ENCODE measurements around the gene CASZ1. TPM values are rescaled to one million over a fixed set of nuclear protein-coding genes. Genes with fewer than 3 reads are reported as not detected.

Gene CASZ1
- total RNA-seq, 1 experiment from 2014 or later: 3.9 TPM

- Histone ChIP-seq H2BK20ac (ENCODE audit: low read depth, low read length, poor library complexity, severe bottlenecking) (no peak overlapping the region), H3K79me1 (ENCODE audit: insufficient read depth, low read depth, low read length, poor library complexity, severe bottlenecking) (no peaks in the 10 kb centered on the region), H3K23ac (ENCODE audit: insufficient read length, low read depth, low read length) (no peak overlapping the region), H3K9ac (ENCODE audit: extremely low read depth, insufficient read length, low read length) (no peak overlapping the region), H3K4me1 (ENCODE audit: insufficient read depth, low read length) (no peaks in the 10 kb centered on the region), H3K18ac (ENCODE audit: insufficient read length, low read depth, low read length) (peak overlapping the region; percentile 73), H3K9me3 (ENCODE audit: control insufficient read depth, low read depth, low read length) (no peaks in the 10 kb centered on the region), H3K4me2 (ENCODE audit: insufficient read depth, insufficient read length, low read length) (peak overlapping the region; percentile 35), H2BK5ac (ENCODE audit: insufficient read length, low read length) (no peak overlapping the region), H2BK15ac (ENCODE audit: low read depth, low read length) (no peak overlapping the region), H3K14ac (ENCODE audit: insufficient read depth, low read length) (peak overlapping the region; percentile 74), H3K23me2 (ENCODE audit: insufficient read length, low read depth, low read length, poor library complexity, severe bottlenecking) (no peaks in the 10 kb centered on the region), H2AK5ac (ENCODE audit: insufficient read length, low read length) (no peak overlapping the region), H4K5ac (ENCODE audit: insufficient read length, low read depth, low read length) (no peak overlapping the region), H2BK12ac (ENCODE audit: insufficient read length, low read depth, low read length) (no peak overlapping the region), H3K4ac (ENCODE audit: low read depth, low read length) (peak overlapping the region; percentile 31; the same call in 1 of the 2 replicates), H3K27ac (ENCODE audit: insufficient read length, low read depth, low read length) (no peak overlapping the region), H4K20me1 (ENCODE audit: control insufficient read depth, insufficient read depth, insufficient read length) (no peaks in the 10 kb centered on the region), H3K27me3 (ENCODE audit: insufficient read depth, low read length) (no peaks in the 10 kb centered on the region; the same call in 1 of the 2 replicates), H4K8ac (replicated peaks; ENCODE audit: insufficient read length, low read depth, low read length) (no peak overlapping the region), H2AFZ (ENCODE audit: low read length) (no peak overlapping the region), H2BK120ac (ENCODE audit: low read depth, low read length, poor library complexity, severe bottlenecking) (no peak overlapping the region), H3T11ph (ENCODE audit: low read length) (no peak overlapping the region), H3K79me2 (ENCODE audit: insufficient read depth, low read length) (no peaks in the 10 kb centered on the region), H3K56ac (ENCODE audit: insufficient read length, low read depth, low read length) (no peak overlapping the region), H4K91ac (ENCODE audit: insufficient read length, low read depth, low read length) (no peak overlapping the region)
- DNase-seq: peak; percentile 86
- no CpG with 5 or more reads among the region's 44 CpGs for whole genome bisulfite sequencing (ENCODE audit: extremely low coverage, insufficient read length, low lambda C conversion rate)
- TF ChIP-seq CTCF (conservative IDR thresholded peaks at IDR 0.05): no peak
- H3K4me1 Mint-ChIP-seq: peaks cover 20 to 52% of the 10 kb centered on the region in 2 experiments
- H3K4me3 Mint-ChIP-seq: peak overlapping the region; percentile 43 to 75
- peaks cover 0 to 2% (median 0%) of the 10 kb centered on the region in 3 experiments; a peak in 3 of 7 replicates for H3K36me3 Mint-ChIP-seq (ENCODE audit: insufficient read depth in 1 of 3, low read depth in 3 of 3)
- peak overlapping the region; percentile 25 to 89 (median 62); a peak in 4 of 7 replicates for H3K27ac Mint-ChIP-seq
- peaks cover 27% of the 10 kb centered on the region for H3K27me3 Mint-ChIP-seq (ENCODE audit: low read depth)
- no peaks in the 10 kb centered on the region for H3K9me3 Mint-ChIP-seq
Measured at GRCh38 chr1:10704368-10704882, 92.0 kb downstream of the CASZ1 start.

Measured in H9 (cell line).